IMR-90 (cell line): Measurements from ENCODE around the gene PDZD2.

Source experiments
- BHLHE40 ChIP-seq: fragments of 150-350 bp; IDR thresholded peaks from 2 replicates; pipeline ENCODE4 v1.6.1; 2016; ENCODE audit warnings: mild to moderate bottlenecking, low read depth, low read length
- CEBPB ChIP-seq: IDR thresholded peaks from 2 replicates; pipeline ENCODE4 v1.6.1; 2012; ENCODE audit warnings: low read depth, low read length, improper control_type of control experiment
- CHD1 ChIP-seq: IDR thresholded peaks from 2 replicates; pipeline ENCODE4 v1.6.1; 2012; ENCODE audit warnings: low read depth, low read length, improper control_type of control experiment
- CTCF ChIP-seq: conservative IDR thresholded peaks from 2 replicates; pipeline ENCODE4 v1.5.1; 2012; ENCODE audit warnings: mild to moderate bottlenecking, low read depth, low read length, improper control_type of control experiment
- MAFK ChIP-seq: IDR thresholded peaks from 2 replicates; pipeline ENCODE4 v1.6.1; 2012; ENCODE audit warnings: low read depth, low read length, improper control_type of control experiment
- MAZ ChIP-seq: IDR thresholded peaks from 2 replicates; pipeline ENCODE4 v1.6.1; 2012; ENCODE audit warnings: low read depth, mild to moderate bottlenecking, low read length, improper control_type of control experiment, moderate library complexity, borderline replicate concordance
- MXI1 ChIP-seq: IDR thresholded peaks from 2 replicates; pipeline ENCODE4 v1.6.1; 2012; ENCODE audit warnings: low read depth, mild to moderate bottlenecking, low read length, moderate library complexity, borderline replicate concordance
- NFE2L2 ChIP-seq: fragments of 150-350 bp; IDR thresholded peaks from 2 replicates; pipeline ENCODE4 v1.6.1; 2016; ENCODE audit warnings: low read depth, mild to moderate bottlenecking, low read length
- POLR2A ChIP-seq: IDR thresholded peaks from 2 replicates; pipeline ENCODE4 v1.6.1; 2012; ENCODE audit warnings: mild to moderate bottlenecking, low read depth, low read length
- RAD21 ChIP-seq: IDR thresholded peaks from 2 replicates; pipeline ENCODE4 v1.6.1; 2012; ENCODE audit warnings: low read length, improper control_type of control experiment
- RCOR1 ChIP-seq: IDR thresholded peaks from 2 replicates; pipeline ENCODE4 v1.6.1; 2012; ENCODE audit warnings: mild to moderate bottlenecking, low read length, improper control_type of control experiment; ENCODE audit not compliant: insufficient replicate concordance
- RFX5 ChIP-seq: IDR thresholded peaks from 2 replicates; pipeline ENCODE4 v1.8.0; 2012; ENCODE audit warnings: low read depth, mild to moderate bottlenecking, low read length, moderate library complexity
- SMC3 ChIP-seq: fragments of 150-350 bp; IDR thresholded peaks from 2 replicates; pipeline ENCODE4 v1.6.1; 2016; ENCODE audit warnings: low read depth, mild to moderate bottlenecking, antibody characterized with exemption, low read length, moderate library complexity
- USF2 ChIP-seq: fragments of 150-350 bp; IDR thresholded peaks from 2 replicates; pipeline ENCODE4 v1.6.1; 2017; ENCODE audit warnings: mild to moderate bottlenecking, antibody characterized with exemption, low read length, low read depth

- TF ChIP-seq RFX5 (no peak), CEBPB (no peak), POLR2A (no peak), CHD1 (no peak), CTCF (no peak), USF2 (no peak), RCOR1 (no peak), RAD21 (no peak), SMC3 (no peak), BHLHE40 (no peak), MXI1 (no peak), MAFK (no peak), MAZ (no peak), NFE2L2 (no peak)
These were observed 49.7 kb downstream of the PDZD2 start for GRCh38 chr5:31688515-31689092.
